ENCODE measurements around the gene NDRG2. TPM values are rescaled to one million over a fixed set of nuclear protein-coding genes. Genes with fewer than 3 reads are reported as not detected.
A peak's percentile ranks its signal among the peaks of the same experiment; 100 is the strongest.

Gene NDRG2
- total RNA-seq, 1 donor: not detected

- no peak overlapping the region for H3K4me3 ChIP-seq (ENCODE audit: low read depth, low read length)
- TF ChIP-seq CTCF (IDR thresholded peaks at IDR 0.05; ENCODE audit: insufficient read depth, low read depth, low read length): no peak
- DNase-seq (ENCODE audit: low read depth): no peak
Observed at GRCh38 chr14:20997564-20997963, 27.3 kb downstream of the NDRG2 start.

DNA sequence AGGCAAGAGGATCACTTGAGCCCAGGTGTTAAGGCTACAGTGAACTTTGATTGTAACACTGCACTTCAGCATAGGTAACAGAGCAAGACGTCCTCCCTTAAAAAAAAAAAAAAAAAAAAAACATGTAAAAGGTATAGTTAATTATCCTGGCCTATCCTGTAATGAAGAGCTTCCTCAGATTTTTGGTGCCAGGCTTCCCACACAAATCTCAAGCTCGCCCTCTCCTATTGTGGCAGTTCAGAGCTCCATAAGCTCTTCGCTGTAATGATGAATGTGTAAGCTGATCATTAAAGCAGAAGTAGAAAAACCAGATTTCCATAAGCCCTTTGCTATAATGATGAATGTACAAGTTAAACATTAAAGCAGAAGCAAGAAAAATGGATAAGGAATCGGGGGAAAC lies 27.7 kb downstream of the NDRG2 start:
- TF ChIP-seq CTCF (IDR thresholded peaks at IDR 0.05; ENCODE audit: insufficient read depth, low read depth, low read length): no peak
- H3K4me3 ChIP-seq (ENCODE audit: low read depth, low read length): no peak overlapping the region
- DNase-seq (ENCODE audit: low read depth): no peak

DNA sequence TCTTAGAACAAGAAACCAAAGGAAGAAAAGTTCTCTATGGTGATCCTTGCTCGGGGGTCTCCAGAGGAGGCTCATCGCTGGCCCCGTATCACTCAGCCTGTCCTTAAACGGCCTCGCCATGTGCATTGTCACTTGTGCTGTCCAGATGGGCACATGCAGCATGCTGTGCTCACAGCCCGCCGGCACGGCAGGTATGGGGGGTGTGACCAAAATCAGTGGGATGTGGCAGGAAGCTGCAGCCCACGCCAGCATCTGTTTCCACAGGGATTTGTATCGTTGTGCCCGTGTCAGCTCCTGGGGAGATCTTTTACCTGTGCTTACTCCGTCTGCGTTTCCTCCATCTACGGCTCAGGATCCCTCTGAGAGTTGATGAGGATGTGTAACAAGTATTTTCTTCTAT lies 28.3 kb downstream of the NDRG2 start:
- TF ChIP-seq CTCF (IDR thresholded peaks at IDR 0.05; ENCODE audit: insufficient read depth, low read depth, low read length): no peak
- H3K4me3 ChIP-seq (ENCODE audit: low read depth, low read length): no peak overlapping the region
- no peak for DNase-seq (ENCODE audit: low read depth)

DNA sequence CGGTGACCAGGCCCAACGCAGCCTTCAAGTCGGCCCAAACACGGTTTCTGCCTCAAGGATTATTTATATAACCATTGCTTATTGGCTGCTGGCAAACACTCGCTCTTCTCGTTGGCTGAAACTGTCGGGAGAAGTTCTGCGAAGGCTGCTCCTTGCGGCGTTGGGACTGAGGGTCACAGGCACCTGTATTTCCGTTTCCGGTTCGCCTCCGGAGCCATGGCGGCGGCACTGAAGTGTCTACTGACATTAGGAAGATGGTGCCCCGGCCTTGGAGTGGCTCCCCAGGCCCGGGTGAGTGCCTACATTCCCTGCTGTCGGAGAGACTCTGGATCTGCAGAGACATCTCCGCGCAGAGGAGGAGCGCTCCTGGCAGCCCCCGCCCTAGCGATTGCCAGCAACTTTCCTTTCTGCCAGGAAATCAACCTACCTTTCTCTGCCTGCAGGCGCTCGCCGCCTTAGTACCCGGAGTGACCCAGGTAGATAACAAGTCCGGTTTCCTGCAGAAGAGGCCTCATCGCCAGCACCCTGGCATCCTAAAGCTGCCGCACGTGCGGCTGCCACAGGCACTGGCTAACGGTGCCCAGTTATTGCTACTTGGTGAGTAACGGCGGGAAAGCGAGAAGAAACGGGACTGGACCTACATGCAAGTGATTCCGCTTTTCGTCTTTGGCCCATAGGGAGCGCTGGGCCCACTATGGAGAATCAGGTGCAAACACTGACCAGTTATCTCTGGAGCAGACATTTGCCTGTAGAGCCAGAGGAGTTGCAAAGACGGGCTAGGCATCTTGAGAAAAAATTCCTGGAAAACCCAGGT lies 34.9 kb downstream of the NDRG2 start, which contains the start of gene METTL17:
METTL17 (plus strand) TSS at position 194 of the 814 bp plus-strand sequence; CDS start at position 217, 23 bp downstream.
- DNase-seq (ENCODE audit: low read depth): peak; percentile 98
- H3K4me3 ChIP-seq (ENCODE audit: low read depth, low read length): peak within 1 kb of the TSS; percentile 98
- TF ChIP-seq CTCF (IDR thresholded peaks at IDR 0.05; ENCODE audit: insufficient read depth, low read depth, low read length): peak; percentile 56

GRCh38 chr14:20989471-20989786 lies 35.4 kb downstream of the NDRG2 start:
- no peak for DNase-seq (ENCODE audit: low read depth)
- H3K4me3 ChIP-seq (ENCODE audit: low read depth, low read length): peak overlapping the region; percentile 37
- TF ChIP-seq CTCF (IDR thresholded peaks at IDR 0.05; ENCODE audit: insufficient read depth, low read depth, low read length): no peak

- peak overlapping the region; percentile 37 for H3K4me3 ChIP-seq (ENCODE audit: low read depth, low read length)
- TF ChIP-seq CTCF (IDR thresholded peaks at IDR 0.05; ENCODE audit: insufficient read depth, low read depth, low read length): no peak
- DNase-seq (ENCODE audit: low read depth): no peak
Observed at GRCh38 chr14:20988717-20989470, 36.0 kb downstream of the NDRG2 start.

Measured in fibroblast of villous mesenchyme (primary cell).